ENCODE measurements around the gene LTBP2. TPM values are rescaled to one million over a fixed set of nuclear protein-coding genes. Genes with fewer than 3 reads are reported as not detected.
A peak's percentile ranks its signal among the peaks of the same experiment; 100 is the strongest.

Gene LTBP2
- total RNA-seq, 2 donors from 2014 or later = 0.25 to 0.84 TPM

DNA sequence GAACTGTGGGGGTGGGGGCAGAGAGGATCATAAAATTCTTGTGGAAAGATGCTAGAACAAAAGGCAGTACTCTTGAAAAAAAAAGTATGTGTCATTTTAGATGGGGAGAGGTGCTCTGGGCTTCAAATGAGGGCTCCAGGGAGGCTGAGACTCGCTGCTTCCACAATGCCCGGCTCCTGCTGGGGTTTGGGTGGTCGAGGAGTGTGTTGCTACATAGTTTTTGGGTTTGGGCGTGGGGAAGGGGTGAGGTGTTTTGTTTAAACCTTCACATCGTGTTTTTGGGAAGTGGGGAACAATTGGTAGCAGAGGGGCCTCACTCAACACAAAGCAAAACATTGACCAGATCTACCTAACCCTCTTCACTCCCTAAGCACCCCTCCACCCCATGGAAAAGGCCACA, 110.3 kb downstream of the LTBP2 start:
- H3K4me3 Mint-ChIP-seq = no peak overlapping the region
- ATAC-seq (replicated peaks in 1 of 2) (no peak), DNase-seq (no peak)
- no peaks in the 10 kb centered on the region for H3K9me3 Mint-ChIP-seq
- no peaks in the 10 kb centered on the region for H3K27me3 Mint-ChIP-seq (ENCODE audit: low read depth)
- no peaks in the 10 kb centered on the region for H3K36me3 Mint-ChIP-seq (ENCODE audit: insufficient read depth in 2 of 2)
- H3K27ac Mint-ChIP-seq = no peak overlapping the region
- H3K4me1 Mint-ChIP-seq (ENCODE audit: low read depth) = no peaks in the 10 kb centered on the region

DNA sequence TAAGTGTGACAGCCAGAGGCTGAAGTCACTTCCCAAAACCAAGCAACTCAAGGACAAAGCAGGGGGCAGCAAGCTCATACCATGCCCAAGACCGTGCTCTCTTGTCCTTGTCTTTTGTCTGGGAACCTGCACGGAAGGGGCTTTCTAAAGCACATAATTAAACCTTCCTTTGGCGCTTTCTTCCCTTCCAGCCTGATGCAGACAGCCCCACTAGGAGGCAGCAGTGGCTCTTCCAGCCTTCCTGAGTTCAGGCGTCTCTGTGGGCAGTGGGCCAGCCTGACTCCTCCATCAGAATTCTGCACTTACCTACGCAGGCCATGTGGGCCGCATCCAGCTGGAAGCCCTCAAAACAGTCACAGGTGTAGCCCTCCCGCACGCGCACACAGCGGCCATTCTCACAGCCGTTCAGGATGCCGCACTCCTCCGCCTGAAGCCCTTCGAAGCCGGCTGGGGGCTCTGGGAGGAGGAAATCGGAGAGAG, 110.9 kb downstream of the LTBP2 start:
- ATAC-seq (replicated peaks in 1 of 2) (no peak), DNase-seq (no peak)
- Mint-ChIP-seq H3K4me3 (no peak overlapping the region), H3K27me3 (ENCODE audit: low read depth) (no peaks in the 10 kb centered on the region), H3K4me1 (ENCODE audit: low read depth) (no peaks in the 10 kb centered on the region), H3K27ac (no peak overlapping the region), H3K36me3 (ENCODE audit: insufficient read depth in 2 of 2) (no peaks in the 10 kb centered on the region), H3K9me3 (no peaks in the 10 kb centered on the region)

DNA sequence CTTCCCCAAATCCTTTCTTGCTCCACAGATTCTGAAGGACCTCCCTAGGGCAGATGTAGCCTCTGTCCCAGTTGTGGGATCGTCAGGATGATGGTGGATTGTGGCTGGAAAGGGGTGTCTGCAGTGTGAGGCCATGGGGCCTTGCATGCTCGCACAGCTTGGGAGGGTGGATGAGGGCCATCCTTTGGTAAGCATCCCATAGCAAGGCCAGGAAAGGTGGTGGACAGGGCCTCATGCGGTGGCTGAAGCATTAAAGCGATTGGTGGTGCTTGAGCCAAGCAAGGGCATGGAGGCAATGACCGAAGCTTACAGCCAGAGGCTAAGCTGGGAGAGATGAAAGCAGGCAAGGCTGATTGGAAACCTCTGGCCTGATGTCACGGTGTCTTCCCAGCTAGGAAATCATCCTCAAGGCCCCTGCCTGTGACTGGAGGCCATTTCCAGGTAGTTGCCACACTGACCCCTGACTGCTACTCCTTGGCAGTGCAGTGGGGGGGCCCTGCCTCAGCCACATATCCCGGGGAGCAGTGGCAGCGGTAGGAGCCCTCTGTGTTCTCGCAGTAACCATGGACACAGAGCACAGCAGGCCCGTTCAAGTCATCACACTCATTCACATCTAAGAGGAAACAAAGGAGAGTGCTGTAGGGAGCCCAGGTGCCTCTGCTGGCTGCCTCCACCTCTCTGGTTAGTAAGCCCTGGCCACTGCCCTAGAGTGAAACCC, 111.5 kb downstream of the LTBP2 start:
- peaks cover 2% of the 10 kb centered on the region for H3K4me1 Mint-ChIP-seq (ENCODE audit: low read depth)
- no peak for DNase-seq
- no peaks in the 10 kb centered on the region for H3K9me3 Mint-ChIP-seq
- H3K27ac Mint-ChIP-seq = no peak overlapping the region
- ATAC-seq (replicated peaks in 1 of 2) = no peak
- H3K27me3 Mint-ChIP-seq (ENCODE audit: low read depth) = no peaks in the 10 kb centered on the region
- H3K36me3 Mint-ChIP-seq (ENCODE audit: insufficient read depth in 2 of 2) = no peaks in the 10 kb centered on the region
- H3K4me3 Mint-ChIP-seq = no peak overlapping the region

DNA sequence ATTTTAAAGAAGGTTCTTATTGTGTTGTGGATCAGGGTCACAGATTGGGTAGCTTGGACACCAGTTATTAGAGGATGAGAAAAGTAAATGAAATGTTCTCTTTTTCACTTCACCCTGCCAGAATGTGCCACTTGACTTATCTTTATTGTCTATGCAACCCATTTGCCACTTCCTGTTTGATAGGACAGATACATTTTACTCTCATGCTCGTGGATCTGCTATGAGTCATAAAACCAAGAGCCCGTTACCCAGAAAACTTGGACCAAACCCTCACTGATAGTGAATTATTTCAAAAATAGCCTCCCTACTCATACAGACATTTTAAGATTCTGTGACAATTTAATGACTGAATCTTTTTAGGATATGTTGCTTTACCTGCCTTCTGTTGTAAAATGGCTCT, 116.7 kb downstream of the LTBP2 start:
- Mint-ChIP-seq H3K4me3 (no peak overlapping the region), H3K9me3 (no peaks in the 10 kb centered on the region), H3K4me1 (ENCODE audit: low read depth) (peaks cover 17% of the 10 kb centered on the region), H3K36me3 (ENCODE audit: insufficient read depth in 2 of 2) (no peaks in the 10 kb centered on the region), H3K27me3 (ENCODE audit: low read depth) (no peaks in the 10 kb centered on the region), H3K27ac (peak overlapping the region; percentile 81)
- DNase-seq (no peak), ATAC-seq (replicated peaks in 1 of 2) (no peak)

DNA sequence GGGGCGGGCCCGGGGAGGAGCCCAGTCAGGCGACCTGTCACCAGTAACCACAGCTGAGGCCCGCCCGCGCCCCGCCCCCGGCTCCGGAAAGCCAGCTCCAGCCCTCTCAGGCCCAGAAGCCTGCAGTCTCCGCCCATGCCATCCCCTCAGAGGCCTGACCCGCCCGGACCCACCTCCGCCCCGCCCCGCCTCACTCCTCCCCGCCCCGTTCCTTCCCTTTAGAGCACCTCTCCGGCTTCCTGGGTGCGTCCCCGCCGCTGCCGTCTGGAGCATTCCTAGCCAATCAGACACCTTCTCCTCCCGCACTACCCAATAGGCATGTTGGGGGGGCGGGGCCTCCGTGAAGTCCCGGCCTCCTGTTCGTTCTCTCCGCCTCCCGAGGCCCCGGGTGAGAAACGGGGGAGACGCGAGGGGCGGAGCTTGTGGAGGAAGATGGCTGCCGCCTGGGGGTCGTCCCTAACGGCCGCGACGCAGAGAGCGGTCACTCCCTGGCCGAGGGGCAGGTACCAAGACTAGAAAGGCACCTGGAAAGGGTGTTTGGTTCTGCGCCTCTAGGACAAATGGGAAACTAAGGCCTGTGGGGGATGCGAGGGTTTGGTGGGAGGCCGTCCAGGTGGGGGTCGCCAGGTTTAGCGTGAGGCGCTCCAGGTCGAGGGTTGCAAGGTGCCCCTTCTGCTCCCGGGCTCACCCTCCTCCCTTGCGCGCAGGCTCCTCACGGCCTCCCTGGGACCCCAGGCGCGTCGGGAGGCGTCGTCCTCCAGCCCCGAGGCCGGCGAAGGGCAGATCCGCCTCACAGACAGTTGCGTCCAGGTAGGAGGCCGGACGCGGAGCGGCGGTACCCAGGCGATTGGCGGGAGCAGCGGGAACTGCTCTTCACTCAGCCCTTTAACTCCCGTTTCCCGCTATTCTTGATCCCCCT, 118.4 kb downstream of the LTBP2 start, which contains the start of gene ISCA2:
TSS of gene ISCA2 (plus strand) at position 423 of the 919 bp plus-strand sequence. CDS start at position 433, 10 bp downstream.
- H3K27ac Mint-ChIP-seq = peak within 1 kb of the TSS; percentile 36
- no peaks in the 10 kb centered on the region for H3K36me3 Mint-ChIP-seq (ENCODE audit: insufficient read depth in 2 of 2)
- peaks cover 24% of the 10 kb centered on the region for H3K4me1 Mint-ChIP-seq (ENCODE audit: low read depth)
- ATAC-seq (replicated peaks in 1 of 2) (peak; percentile 92 to 94), DNase-seq (peak; percentile 100)
- H3K27me3 Mint-ChIP-seq (ENCODE audit: low read depth) = no peaks in the 10 kb centered on the region
- H3K4me3 Mint-ChIP-seq = no peak within 1 kb of the TSS
- no peaks in the 10 kb centered on the region for H3K9me3 Mint-ChIP-seq

DNA sequence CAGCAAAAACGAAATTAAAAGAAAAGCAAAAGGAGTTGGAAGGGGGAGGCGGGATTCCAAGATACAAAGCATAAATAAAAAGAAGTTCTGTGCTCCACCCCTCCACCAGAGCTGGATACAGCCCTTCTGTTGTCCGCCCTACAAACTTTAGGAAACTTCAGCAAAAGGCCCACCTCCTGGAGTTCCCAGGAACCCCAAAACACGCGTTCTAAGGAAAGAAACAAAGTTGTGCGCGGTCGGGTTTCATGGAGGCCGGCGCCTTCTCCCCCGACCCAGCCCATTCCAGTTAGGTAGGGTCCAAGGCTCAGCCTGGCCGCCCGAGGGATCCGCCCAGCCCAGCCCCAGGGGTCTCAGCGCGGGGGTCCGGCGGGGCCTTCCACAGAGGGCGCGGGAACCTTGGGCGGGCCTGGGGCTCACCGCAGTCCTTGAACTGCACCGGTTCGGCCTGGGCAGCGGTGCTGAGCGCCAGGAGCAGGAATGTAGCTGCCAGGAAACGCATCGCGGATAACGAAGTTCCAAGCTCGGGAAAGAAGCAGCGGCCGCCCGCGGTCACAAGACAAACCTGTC, 119.2 kb downstream of the LTBP2 start, which contains the start of gene NPC2:
TSS of gene NPC2 (minus strand) at position 530 of the 567 bp plus-strand sequence. CDS start at position 499, 31 bp downstream.
- H3K4me1 Mint-ChIP-seq (ENCODE audit: low read depth) = peaks cover 24% of the 10 kb centered on the region
- DNase-seq = no peak
- H3K27me3 Mint-ChIP-seq (ENCODE audit: low read depth) = no peaks in the 10 kb centered on the region
- peak; percentile 1 to 2 for ATAC-seq (replicated peaks in 1 of 2)
- H3K27ac Mint-ChIP-seq = peak within 1 kb of the TSS; percentile 36
- no peaks in the 10 kb centered on the region for H3K9me3 Mint-ChIP-seq
- H3K4me3 Mint-ChIP-seq = no peak within 1 kb of the TSS
- no peaks in the 10 kb centered on the region for H3K36me3 Mint-ChIP-seq (ENCODE audit: insufficient read depth in 2 of 2)

DNA sequence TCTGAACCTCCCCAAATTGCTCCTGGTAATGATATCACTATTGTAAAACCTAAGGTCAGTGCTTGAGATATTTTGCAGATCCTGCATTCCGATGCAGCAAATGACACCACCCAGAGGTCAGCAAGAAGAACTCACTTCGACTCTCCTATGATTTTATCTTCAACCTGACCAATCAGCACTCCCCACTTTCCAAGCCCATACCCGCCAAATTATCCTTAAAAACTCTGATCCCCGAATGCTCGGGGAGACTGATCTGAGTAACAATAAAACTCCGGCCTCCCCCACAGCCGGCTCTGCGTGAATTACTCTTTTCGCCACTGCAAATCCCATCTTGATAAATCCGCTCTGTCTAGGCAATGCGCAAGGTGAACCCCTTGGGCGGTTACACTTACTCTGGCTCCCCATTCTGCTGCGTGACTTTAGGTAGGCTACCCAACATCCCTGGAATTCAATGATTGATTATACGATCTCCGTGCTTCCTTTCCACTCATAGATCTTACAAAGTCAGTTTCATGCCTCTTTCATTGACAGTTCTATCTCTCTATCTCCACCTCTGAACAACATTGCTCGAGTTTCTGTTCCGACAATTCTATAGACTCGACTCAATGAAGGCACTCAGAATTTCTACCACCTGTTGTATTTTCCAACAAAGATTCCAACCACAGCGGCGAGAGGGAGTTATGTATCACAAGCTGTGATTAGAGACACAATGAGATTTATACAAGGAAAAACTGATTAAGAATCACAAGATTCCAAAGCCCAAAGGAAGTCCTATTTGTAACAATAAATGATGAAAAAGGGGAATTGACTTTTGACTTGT, 119.9 kb downstream of the LTBP2 start:
- no peak for DNase-seq
- peaks cover 28% of the 10 kb centered on the region for H3K4me1 Mint-ChIP-seq (ENCODE audit: low read depth)
- no peak overlapping the region for H3K27ac Mint-ChIP-seq
- no peak for ATAC-seq (replicated peaks in 1 of 2)
- no peak overlapping the region for H3K4me3 Mint-ChIP-seq
- no peaks in the 10 kb centered on the region for H3K36me3 Mint-ChIP-seq (ENCODE audit: insufficient read depth in 2 of 2)
- no peaks in the 10 kb centered on the region for H3K9me3 Mint-ChIP-seq
- no peaks in the 10 kb centered on the region for H3K27me3 Mint-ChIP-seq (ENCODE audit: low read depth)

DNA sequence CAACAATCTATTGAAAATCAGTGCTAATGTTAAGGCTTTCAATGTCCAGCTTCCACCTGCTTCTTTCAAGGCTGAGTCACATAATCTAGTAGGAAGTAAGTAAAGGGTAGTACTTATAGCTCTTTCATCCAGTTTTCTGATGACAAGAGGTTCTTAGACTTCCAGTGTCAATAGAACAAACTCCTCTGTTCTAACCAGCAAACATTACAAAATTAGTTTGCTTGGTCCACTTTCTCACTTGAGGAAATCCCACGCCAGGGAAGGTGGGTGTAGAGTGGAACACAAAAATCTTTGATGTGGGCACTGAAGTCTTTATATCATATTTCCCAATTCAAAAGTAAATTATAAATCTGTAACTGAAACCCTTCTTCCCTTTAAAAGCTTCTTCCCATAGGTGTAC, 121.6 kb downstream of the LTBP2 start:
- DNase-seq = no peak
- no peak for ATAC-seq (replicated peaks in 1 of 2)
- Mint-ChIP-seq H3K9me3 (no peaks in the 10 kb centered on the region), H3K36me3 (ENCODE audit: insufficient read depth in 2 of 2) (no peaks in the 10 kb centered on the region), H3K27ac (no peak overlapping the region), H3K4me1 (ENCODE audit: low read depth) (peaks cover 26% of the 10 kb centered on the region), H3K27me3 (ENCODE audit: low read depth) (no peaks in the 10 kb centered on the region), H3K4me3 (no peak overlapping the region)

DNA sequence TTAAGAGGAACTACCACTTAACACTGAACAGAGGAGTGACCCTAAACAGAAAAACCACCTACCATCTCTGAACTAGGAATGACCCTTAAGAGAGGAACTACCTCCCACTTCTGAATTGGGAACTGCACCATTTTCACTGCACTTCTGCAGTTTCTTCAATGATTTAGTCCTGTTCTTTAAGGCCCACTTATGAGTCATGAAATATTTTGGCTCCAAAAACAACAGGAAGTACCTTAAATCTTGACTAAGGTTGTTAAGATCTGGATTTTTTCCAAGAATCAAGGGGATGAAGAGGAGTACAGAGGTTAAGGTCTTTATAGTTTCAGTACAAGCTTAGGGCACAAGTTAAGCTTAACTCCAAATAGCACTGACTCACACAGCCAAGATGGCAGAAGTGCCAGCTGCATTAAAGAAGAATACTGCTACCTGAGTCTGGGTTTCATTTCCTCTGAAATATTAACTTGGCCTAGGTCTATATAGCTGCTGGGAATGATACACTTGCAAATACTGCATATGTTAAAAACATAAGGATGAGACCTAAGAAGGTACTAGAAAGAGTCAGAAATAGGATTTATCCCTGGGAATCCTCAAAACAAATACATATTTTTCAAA, 123.1 kb downstream of the LTBP2 start:
- Mint-ChIP-seq H3K4me3 (no peak overlapping the region), H3K4me1 (ENCODE audit: low read depth) (peaks cover 11% of the 10 kb centered on the region), H3K9me3 (no peaks in the 10 kb centered on the region), H3K27me3 (ENCODE audit: low read depth) (no peaks in the 10 kb centered on the region), H3K27ac (no peak overlapping the region), H3K36me3 (ENCODE audit: insufficient read depth in 2 of 2) (peaks cover 0 to 3% of the 10 kb centered on the region in 2 donors)
- DNase-seq (no peak), ATAC-seq (replicated peaks in 1 of 2) (no peak)

DNA sequence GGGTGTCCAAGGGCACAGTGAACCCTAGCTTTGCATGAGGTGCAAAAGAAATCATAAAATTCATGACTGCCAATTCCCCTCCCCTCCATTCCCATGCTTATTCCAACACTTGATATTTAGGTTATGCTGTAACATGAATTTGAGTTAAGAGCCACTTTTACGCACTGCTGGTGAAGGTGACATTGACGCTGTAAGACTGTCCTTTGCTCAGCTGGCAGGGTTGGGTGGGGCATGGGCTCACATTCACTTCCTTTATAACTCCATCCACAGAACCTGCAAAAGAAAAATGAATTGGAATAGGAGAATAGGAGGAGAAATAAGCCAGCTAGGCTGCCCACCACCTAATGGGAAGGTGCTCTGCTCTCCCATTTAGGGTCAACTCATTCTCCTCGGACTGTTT, 125.9 kb downstream of the LTBP2 start:
- H3K27me3 Mint-ChIP-seq (ENCODE audit: low read depth) = no peaks in the 10 kb centered on the region
- no peak for ATAC-seq (replicated peaks in 1 of 2)

DNA sequence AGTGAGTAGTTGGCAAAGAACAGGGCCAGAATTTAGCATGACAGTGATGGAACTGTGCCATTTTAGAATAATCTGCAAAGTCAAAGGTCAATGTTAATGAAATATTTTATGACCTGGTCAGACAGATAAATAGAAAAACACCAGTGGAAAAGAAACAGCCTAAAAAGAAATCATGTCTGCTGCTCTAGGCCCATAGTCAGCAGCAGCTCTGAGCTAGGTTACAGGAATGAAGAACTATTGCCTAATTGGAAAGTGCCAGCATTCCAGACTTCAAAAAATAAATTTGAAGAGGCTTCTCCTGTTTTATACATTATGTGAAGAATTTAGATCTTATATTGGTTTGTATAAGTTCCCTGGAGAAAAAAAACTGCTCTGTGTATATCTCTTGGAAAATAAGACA, 128.7 kb downstream of the LTBP2 start:
- Mint-ChIP-seq H3K4me3 (no peak overlapping the region), H3K27me3 (ENCODE audit: low read depth) (no peaks in the 10 kb centered on the region), H3K4me1 (ENCODE audit: low read depth) (peaks cover 5% of the 10 kb centered on the region), H3K9me3 (no peaks in the 10 kb centered on the region), H3K27ac (no peak overlapping the region), H3K36me3 (ENCODE audit: insufficient read depth in 2 of 2) (peaks cover 0 to 3% of the 10 kb centered on the region in 2 donors)
- ATAC-seq (replicated peaks in 1 of 2) = no peak
- DNase-seq = no peak

More for the DNA sequence above, 125.9 kb downstream of the LTBP2 start:
- no peak for DNase-seq
- no peak overlapping the region for H3K27ac Mint-ChIP-seq
- H3K36me3 Mint-ChIP-seq (ENCODE audit: insufficient read depth in 2 of 2) = peaks cover 0 to 3% of the 10 kb centered on the region in 2 donors
- no peaks in the 10 kb centered on the region for H3K9me3 Mint-ChIP-seq
- no peak overlapping the region for H3K4me3 Mint-ChIP-seq
- peaks cover 11% of the 10 kb centered on the region for H3K4me1 Mint-ChIP-seq (ENCODE audit: low read depth)

DNA sequence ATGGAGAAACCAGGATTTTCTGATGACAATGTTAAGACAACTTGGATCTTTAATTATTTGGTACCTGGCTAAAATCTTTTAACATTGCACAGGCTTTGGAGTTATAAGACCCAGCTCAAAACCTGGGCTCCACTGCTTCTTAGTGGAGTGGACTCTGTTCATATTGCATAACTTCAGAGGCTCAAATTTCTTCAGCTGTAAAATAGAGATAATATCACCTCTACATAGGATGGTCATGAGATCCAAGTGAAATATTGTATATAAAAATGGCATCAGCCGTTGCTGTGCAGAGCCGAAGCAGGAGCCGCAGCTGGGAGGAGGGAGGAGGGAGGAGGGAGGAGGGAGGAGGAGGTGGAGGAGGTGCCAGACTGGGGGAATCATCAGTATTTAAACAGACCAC, 129.5 kb downstream of the LTBP2 start:
- no peak overlapping the region for H3K27ac Mint-ChIP-seq
- H3K4me1 Mint-ChIP-seq (ENCODE audit: low read depth) = peaks cover 5% of the 10 kb centered on the region
- peaks cover 0 to 3% of the 10 kb centered on the region in 2 donors for H3K36me3 Mint-ChIP-seq (ENCODE audit: insufficient read depth in 2 of 2)
- no peaks in the 10 kb centered on the region for H3K27me3 Mint-ChIP-seq (ENCODE audit: low read depth)
- no peak overlapping the region for H3K4me3 Mint-ChIP-seq
- no peaks in the 10 kb centered on the region for H3K9me3 Mint-ChIP-seq
- ATAC-seq (replicated peaks in 1 of 2) (no peak), DNase-seq (no peak)

Measured in activated T-cell treated with anti-CD3 and anti-CD28 coated beads, Interleukin-2, amount 50 U/mL, for 72 hours (primary cell).